NCI-H146 treated with DMSO at 0.1 percent for 48 hours (cell line): Measurements from ENCODE around the gene FOXQ1.
"Not testable (repeated sequence)": the region's sequence is repeated elsewhere in the genome, so short reads cannot be mapped to it uniquely, and the experiment has no call there.

Experiments
- DNase-seq: peaks from one replicate; lab custom pipeline; 2025; ENCODE audit not compliant: unreplicated experiment; lab: John Stamatoyannopoulos, UW

The FOXQ1 gene

DNA sequence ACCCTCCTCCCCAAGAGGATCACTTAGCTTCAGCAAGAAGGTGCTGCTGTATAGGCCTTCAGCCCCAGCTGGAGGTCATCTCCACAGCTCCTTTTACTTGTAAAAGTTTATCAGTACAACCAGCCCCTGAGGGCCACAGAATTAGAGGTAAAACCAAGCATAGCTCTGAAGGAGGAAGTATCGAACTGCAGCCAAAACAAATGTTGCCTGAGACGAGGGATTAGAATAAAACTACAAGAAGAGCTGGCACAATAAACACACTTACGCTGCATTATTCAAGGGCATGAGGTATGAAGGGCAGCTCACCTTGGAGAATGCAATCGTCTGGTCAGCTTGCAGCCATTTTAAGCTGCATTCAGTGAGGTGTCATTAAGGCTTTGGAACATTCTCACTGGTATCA, 21.1 kb upstream of the FOXQ1 start:
- no peak for DNase-seq

DNA sequence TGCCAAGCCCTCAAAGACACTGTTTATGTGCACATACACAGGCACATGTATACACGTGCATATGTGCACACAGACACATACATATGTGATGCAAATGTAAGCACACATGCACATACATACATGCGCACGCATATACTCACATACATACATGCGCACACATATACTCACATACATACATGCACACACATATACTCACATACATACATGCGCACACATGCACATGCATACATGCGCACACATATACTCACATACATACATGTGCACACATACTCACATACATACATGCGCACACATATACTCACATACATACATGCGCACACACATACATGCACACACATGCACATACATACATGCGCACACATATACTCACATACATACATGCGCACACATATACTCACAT, 20.5 kb upstream of the FOXQ1 start:
- no peak for DNase-seq

DNA sequence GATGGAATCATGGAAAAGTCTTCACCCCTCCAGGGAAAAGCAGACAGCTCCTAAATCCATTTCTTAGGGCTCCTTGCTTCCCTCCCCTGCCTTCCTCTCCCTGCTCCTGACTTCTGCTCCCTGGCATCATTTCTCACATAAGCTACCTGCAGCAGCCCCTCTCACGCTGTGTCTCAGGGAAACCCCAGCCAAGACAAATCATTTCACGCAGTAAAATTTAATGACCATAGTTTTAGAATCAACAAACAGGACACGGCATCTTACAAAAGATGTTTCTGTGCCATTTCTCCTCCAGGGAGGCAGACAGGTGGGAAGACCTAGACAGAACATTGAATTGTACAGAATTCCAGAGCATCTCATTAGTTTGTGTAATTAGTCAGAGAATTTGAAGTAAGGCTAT, 16.5 kb upstream of the FOXQ1 start:
- no peak for DNase-seq

DNA sequence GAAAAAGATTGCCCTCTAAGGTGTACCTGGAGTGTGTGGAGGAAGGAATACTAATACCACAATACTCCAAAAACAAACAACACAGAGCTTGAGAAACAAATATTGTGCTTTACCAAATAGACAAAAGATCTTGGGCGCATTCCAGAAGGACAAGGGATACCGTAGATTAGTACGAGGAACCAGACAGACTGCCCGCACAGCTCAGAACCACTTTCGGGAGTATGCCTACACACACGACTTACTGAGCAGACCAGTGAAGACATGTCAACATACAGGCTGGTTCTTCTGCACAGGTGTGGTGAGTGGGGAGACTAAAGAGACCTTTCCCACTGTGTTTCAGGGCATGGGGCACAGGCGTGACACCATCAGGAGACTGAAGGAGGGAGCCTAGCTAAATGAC, 15.8 kb upstream of the FOXQ1 start:
- DNase-seq, result no peak

DNA sequence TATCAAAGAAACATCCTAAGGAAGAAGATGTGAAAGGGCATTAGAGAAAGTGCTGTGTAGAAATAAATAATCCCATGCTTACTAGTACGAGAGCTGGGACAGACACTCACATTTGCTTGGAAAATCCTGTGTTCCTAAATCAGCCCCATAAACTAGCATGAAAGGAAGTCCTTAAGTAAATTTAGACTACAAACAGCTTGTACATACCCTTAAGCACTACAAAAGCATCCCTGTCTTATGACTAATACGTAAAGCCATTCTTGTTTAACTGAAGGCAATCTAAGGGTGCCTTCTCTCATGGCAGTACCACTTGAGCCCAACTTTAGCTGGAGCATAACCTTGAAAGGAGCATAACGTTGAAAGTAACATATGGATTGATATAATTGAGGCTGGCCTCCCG, 15.4 kb upstream of the FOXQ1 start:
- no peak for DNase-seq

DNA sequence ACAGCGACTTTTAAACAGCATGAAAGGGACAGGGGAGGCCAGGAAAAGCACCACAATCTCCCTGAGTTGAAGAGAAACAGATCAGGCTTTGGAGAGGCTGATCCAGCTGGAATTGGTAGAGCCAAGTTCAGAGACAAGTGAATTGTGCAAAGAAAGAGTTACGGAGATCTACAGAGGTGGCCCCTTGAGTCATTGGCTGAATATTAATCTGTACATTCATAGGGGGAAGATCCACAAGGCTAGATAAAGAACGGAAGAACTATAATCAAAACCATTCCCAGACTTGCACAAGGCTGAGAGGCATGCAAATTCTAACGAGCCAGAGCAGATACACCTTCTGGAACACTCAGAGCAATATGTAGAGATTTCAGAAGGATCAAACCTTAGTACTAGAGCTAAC, 14.2 kb upstream of the FOXQ1 start:
- no peak for DNase-seq

DNA sequence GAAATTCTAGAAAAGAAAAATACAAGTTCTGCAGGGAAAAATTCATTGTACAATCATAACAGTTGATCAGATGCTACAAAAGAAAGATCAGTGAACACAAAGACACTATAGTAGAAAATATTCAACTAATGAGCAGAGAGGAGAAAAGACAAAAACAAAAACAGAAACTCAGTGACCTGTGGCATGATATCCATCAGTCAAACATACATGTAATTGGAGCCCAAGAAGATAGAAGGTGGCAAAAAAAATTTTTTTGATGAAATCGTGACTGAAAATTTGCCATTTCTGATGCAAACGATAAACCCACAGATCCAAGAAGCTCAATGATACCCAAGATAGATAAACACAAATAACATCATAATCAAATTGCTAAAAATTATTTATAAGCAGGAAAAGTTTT, 13.1 kb upstream of the FOXQ1 start:
- DNase-seq, result no peak

DNA sequence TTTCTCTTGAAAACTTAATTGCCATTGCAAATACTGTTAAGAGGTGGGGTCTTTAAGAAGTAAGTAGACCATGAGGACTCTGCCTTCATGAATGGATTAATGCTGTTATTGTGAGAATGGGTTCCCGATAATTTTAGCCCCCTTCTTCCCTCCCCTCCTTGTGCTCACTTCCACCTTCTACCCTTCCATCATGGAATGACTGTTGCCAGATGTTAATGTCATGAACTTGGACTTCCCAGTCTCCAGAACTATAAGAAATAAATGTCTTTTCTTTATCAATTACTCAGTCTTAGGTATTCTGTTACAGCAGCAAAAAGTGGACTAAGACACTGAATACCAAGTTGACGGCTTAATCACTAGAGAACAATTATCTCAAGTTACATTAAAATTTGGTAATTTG, 5.8 kb upstream of the FOXQ1 start:
- no peak for DNase-seq

DNA sequence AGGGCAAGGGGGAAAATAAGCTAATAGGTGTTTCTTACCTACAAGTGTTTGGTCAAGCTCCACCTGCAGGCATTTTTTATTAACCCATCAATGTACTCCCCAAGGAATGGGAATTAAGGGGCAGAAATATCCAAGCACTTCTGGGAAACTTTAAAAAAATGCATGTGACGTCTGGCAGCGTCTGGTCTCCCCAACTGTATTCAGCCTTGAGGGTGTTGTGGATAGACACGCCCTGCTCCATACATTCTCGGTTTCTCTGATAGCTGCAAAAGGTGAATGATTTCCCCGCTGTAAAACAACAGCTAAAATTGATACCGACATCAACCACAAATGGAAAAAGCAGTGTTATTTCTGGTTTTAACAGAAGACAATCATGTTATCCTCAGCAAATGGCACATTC, 2.5 kb upstream of the FOXQ1 start:
- no peak for DNase-seq

DNA sequence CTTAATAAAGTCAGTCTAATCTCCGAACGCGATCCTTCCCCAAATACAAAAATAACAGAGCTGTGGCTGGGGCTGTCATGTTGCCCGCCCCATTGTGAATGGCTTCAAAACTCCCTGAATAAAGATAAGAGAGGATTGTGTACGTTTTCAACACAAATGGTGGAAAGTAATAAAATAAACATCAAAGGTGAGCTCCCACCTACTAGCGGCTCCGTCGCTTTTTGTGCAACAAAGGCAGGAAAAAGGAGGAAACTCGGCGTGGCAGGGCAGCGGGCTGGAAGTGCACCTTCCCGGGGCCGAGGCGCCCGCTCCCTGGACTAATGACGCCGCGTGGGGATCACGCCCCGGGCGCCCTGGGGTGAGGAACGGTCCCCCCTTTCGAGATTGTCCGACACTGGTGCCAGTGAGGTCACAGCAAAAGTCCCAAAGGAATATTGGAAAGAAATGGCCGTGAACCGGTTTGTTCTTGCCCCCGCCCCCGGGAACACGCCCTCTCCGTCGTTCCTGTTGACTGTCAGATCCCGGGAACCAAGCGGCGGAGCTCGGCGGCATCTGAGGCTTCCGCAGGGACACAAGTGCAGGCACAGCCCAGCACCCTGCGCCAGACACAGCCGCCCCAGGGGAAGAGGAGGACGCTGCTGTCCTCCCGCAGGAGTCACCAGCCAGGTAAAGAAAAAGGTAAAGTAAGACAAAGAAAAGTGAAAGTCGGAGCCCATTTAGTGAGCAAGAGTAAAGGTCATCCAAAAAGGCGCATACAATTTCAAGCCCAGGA, 1.1 kb upstream of the FOXQ1 start:
- DNase-seq, result no peak

DNA sequence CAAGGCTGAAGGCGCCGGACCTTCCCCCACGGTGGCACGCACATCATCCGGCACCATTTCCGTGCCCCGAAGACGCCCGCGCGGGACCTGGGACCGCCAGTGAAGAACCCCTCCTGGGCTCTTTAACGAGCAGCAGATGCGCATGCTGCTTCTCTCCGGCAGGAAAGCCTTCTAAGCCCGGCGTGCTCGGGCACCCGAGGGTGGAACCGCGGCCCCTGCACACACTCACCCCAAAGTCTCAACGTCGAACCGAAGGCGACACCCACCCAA, 240 bp downstream of the FOXQ1 start:
- DNase-seq, result no peak

DNA sequence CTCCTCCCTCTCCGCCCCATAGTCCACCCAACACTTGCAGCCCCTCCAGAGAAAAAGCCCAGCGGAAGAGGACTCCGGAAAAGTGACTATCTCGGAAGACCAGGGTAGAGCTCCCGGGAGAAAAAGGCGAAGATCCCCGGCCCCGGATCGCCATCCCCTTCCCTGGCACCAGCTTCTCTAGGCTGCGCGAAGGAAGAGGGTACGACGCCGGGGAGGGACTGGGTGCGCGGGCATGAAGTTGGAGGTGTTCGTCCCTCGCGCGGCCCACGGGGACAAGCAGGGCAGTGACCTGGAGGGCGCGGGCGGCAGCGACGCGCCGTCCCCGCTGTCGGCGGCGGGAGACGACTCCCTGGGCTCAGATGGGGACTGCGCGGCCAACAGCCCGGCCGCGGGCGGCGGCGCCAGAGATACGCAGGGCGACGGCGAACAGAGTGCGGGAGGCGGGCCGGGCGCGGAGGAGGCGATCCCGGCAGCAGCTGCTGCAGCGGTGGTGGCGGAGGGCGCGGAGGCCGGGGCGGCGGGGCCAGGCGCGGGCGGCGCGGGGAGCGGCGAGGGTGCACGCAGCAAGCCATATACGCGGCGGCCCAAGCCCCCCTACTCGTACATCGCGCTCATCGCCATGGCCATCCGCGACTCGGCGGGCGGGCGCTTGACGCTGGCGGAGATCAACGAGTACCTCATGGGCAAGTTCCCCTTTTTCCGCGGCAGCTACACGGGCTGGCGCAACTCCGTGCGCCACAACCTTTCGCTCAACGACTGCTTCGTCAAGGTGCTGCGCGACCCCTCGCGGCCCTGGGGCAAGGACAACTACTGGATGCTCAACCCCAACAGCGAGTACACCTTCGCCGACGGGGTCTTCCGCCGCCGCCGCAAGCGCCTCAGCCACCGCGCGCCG, 822 bp downstream of the FOXQ1 start:
- DNase-seq, result no peak

DNA sequence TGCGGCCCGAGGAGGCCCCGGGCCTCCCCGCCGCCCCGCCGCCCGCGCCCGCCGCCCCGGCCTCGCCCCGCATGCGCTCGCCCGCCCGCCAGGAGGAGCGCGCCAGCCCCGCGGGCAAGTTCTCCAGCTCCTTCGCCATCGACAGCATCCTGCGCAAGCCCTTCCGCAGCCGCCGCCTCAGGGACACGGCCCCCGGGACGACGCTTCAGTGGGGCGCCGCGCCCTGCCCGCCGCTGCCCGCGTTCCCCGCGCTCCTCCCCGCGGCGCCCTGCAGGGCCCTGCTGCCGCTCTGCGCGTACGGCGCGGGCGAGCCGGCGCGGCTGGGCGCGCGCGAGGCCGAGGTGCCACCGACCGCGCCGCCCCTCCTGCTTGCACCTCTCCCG, 1.5 kb downstream of the FOXQ1 start:
- DNase-seq, result no peak

DNA sequence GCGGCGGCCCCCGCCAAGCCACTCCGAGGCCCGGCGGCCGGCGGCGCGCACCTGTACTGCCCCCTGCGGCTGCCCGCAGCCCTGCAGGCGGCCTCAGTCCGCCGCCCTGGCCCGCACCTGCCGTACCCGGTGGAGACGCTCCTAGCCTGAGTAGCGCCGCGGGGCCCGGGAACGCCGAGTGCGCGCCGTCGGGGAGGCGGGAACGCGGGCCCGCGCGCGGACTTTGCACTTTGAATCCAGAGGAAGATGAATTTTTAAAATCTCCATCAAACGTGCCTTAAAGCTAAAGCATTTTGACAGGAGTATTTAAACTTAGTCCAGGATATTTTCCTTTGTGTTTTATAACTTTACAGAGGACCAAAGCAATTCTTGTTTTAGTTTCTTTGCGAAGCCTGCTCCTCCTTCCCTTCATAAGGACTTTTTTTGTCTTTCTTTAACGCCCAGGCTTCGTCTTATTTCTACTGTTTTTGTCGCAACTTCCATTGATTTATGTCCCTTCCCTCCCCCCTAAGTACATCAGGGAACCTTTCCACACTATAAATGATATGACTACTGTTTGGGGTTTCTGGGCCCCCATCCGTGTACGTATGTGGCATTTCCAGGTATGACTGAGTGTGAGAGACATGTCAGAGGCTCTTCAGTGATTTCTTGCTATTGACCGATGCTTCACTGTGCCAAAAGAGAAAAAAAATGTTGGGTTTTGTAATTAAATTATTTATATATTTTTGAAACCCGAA, 2.0 kb downstream of the FOXQ1 start:
- DNase-seq, result no peak

DNA sequence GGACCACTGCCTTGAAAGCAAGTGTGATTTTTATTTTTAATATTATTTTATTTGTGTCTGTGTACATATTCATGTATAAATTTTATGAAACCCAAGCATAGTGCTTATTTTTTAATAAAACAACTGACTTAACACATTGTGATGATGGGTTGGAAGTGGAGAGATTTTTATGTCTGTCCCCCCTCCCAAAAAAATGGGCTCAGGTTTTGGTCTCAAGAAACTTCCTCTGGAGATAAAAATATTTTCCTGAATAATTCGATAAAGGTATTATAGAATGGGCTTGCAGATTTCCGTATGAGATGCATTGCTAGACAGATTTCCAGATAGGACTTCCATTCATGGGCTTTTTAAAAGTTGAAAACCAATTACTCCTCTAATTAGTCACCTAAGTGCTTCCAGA, 2.7 kb downstream of the FOXQ1 start:
- no peak for DNase-seq

DNA sequence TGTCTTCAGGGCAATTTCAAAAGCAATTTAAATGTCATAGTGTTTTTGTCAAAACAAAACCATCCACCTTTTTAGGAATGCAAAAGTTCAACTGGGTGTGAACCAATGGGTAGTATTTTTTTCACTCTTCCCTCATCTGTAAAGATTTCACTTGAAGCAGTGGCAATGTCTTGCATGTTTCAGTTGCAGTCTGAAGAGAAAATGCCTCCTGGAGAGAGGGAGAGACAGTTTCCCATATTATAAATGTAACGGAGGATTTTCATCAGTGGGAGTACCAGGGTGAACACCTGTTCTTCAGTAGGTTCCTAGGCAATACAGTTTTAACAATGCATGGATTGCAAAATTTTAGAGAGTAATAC, 3.3 kb downstream of the FOXQ1 start:
- DNase-seq, result no peak

DNA sequence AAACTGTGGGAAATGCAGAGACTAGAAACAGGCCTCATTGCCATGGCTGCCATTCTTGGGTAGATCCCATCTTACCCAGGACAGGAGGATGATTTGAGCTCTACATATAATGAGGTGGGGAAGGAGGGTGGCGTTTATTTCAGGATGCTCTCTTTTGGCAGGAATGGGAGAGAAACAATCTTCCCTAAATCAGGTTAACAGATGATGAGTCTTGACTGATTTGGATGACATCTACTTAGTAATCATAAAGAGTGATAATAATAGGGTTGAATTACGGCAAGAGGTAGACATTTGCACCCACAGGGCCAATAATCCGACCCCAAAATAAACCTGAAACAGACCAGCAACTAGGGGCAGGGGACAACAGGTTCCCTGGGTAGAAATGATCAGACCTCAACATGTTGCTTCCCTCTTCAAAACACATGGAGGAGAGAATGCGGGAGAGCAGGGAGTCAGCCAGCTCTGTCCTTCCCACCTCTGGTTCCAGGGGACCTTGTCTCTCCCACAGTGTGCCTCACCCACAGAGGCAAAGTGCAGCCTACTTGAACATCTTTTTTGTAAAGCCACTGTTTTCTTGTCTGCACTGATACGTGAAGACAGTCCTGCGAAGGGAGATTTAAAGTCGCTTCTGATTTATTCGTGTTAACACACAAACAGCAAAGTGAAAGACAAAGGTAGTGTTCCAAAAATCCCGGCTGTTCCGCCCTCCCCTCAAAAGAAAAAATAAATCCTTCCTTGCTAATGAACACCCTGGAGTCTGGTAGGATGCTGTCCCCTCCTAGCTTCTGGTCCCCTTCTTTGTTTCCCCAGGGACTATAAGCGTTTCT, 3.9 kb downstream of the FOXQ1 start:
- DNase-seq, result no peak

DNA sequence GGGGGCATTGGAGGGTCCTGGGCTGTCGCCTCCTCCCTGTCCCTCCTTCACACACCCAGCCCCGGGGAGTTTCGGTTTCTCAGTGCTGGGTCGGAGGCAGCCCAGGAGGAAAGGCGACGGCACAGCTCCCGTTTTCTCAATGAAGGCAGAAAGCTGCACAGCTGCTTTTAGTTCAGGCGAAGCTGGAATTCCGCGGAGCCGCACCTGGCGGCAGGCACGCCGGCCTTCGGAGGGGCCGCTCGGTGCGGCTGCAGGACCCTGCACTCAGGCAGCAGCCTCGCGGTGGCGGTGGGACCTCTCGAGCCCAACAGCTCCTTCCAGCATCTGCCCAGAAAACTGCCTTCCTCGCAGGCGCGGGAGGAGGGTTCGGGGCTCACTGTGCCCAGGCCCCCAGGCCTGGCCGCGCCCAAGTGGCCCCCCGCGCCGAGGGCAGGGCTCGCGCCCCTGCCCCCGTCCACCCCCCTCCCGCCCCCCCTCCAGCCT, 4.6 kb downstream of the FOXQ1 start:
- no peak for DNase-seq

DNA sequence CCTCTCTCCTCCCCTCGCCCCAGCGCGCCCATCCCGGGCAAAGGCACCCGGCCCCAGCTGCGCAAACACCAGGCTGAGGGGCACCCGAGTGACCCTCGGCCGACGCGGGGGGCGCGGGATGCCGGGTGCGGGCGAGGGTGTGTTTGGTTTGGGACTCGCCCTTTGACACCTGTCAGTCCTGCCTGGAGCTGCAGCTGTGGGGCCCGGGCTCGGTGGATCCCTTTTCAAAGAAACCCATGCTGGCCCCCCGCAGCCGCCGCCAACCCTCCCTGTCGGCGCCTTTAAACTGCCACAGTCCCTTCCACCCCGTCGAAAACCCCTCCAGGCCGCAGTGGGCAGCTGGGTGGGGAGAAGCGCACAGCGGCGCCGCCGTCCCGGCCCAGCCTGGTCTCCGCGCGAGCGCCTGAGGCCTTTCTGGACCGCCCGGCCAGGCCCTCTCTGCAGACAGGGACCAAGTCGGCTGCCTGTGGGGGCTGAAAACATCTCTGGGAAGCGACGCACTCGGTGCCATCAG, 5.5 kb downstream of the FOXQ1 start:
- DNase-seq, result no peak

DNA sequence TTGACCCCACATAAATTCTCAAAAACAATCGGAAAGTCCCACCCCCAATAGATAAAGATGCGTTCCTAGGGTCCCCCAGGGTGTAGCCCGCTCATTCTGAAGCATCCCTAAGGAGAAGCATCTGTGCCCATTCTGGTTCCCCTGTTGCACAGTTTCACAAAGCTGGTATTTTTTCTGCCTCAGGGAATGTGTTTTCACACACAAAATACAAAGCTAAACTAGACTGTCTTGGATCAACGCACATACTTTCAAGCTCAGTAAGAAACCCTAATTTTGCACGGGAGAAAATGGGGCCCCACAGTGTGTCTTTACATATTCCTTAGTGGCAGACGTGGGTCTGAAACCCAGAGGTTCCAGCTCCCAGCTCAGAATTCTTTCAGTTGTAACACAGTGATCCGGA, 6.1 kb downstream of the FOXQ1 start:
- no peak for DNase-seq

DNA sequence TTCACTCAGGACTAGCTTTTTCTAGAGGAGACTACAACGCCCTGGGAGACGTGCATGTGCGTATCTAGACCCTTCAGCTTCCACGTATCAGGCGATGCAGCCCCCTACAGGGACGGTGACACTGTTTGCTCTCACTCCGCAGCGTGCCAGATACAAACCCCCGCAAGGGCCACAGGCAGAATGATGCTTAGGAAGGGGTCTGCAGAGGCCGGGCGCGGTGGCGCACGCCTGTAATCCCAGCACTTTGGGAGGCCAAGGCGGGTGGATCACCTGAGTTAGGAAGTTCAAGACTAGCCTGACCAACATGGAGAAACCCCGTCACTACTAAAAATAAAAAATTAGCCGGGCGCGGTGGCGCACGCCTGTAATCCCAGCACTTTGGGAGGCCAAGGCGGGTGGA, 6.7 kb downstream of the FOXQ1 start:
- not testable (repeated sequence) for DNase-seq
